IPS-NIHi11 (cell line): ENCODE data around the gene ROBO1.

Experiments
- DNase-seq: peaks from one replicate; pipeline ENCODE4 v3.0.0; 2012; ENCODE audit warnings: mixed read lengths, low spot score

ROBO1 gene

GRCh38 chr3:79162653-79163052, 605.1 kb downstream of the ROBO1 start:
- DNase-seq: no peak

- DNase-seq: no peak
These were observed 605.9 kb downstream of the ROBO1 start for GRCh38 chr3:79161941-79162340.

- DNase-seq: no peak
These were observed 607.4 kb downstream of the ROBO1 start for GRCh38 chr3:79160421-79160820.

DNA sequence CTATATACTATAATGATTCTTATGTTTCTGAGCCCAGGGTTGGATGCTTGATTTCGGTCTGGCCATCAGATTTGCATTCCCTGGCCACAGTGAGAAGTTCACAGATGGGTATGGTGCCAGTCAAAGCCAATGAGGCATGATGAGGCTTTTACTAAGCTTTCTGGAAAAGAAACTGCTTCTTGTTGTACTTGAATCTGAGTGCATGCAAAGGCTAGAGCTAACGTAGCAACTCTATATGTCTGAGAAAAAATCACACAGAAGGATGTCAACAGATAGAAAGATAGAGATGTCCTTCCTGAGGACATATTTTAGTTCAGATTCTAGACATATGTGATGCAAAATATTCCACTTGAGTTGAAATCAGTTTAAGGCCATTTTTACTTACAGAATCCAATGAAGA, 608.1 kb downstream of the ROBO1 start:
- DNase-seq: no peak

GRCh38 chr3:79157191-79157590, 610.6 kb downstream of the ROBO1 start:
- DNase-seq: no peak

DNA sequence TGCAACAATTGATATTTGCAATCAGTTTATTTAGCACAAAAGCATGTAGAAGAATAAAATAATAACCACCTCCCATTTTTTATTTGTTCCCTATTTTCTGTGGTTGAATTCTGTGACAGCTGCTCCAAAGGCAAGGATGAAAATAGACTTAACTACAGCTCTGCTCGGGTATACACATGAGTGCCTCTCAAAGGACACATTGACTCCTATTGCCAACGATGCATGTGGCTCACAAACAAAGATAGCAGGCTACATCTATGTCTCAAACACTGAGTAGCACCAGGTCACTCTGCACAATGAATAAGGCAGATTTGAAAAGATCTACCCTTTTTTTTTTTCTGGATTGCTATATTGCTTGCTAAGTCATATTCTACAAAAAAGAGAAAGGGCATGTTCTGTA, 612.9 kb downstream of the ROBO1 start:
- no peak for DNase-seq

DNA sequence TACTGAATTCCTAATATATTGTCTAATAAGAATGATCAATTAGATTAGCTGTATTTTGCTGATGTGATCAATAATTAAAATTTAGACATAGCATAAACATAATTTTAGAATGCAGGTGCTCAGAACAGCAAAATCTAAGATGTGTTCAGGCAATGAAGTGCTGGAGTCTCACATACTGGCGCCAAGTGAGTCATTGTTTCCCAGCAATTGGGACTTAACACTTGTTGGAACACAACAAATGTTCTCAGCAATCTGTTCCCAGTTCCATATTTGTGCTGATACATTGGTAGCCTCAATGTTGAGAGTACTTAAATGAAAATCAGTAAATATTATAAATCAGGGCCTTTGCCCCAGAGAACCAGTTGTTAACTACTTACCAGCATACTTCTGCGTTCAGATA, 619.0 kb downstream of the ROBO1 start:
- DNase-seq: no peak

GRCh38 chr3:79146024-79146423, 621.8 kb downstream of the ROBO1 start:
- no peak for DNase-seq

DNA sequence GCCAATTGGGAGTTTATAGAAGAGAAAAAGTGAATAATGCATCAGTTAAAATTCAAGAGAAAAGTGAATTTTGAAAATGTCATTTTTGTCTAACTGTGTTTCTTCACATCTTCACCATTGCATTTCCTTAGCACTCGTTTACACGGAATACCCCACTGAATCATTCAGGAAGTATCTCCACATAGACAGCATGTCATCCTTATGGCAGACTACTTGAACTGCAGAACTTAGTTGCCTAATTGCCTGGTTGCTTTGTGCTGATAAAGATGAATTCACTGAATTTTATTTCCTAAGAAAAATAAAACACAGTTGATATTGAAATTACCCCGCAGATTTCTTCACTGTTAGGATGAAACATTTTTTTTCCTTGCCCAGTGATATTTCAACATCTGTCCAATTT, 627.1 kb downstream of the ROBO1 start:
- no peak for DNase-seq

DNA sequence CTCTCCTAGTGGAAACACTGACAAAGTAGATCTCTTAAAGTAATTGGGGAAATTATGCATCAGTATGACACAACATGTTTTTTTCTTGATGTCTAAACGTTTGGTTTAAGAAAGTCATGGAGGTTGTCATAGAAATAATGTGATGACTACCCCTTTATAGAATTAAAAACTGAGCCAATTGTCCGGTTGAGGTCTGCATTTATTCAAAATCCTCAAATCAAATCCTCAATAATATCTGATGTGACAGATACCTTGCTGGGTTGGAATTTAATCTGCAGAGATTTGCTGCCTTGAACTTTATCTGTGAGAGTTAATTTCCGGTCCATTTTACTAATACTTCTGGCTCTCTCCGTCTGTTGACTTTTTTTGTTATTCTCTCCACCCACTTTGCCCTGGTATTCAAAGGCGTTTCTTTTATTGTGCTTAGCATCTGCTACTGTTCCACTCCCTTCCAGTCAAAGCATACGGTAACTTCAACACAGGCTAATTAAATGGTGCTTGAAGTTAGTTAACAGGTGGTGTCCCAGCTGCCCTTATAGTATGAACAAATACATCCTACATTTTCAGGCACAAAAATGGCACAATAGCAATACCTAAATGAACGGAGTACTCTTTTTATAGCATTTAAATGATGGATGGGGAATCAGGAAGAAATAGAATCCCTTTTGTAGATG, 628.3 kb downstream of the ROBO1 start:
- no peak for DNase-seq

- peak; percentile 23 for DNase-seq
These were observed 642.3 kb downstream of the ROBO1 start for GRCh38 chr3:79125313-79125984.

DNA sequence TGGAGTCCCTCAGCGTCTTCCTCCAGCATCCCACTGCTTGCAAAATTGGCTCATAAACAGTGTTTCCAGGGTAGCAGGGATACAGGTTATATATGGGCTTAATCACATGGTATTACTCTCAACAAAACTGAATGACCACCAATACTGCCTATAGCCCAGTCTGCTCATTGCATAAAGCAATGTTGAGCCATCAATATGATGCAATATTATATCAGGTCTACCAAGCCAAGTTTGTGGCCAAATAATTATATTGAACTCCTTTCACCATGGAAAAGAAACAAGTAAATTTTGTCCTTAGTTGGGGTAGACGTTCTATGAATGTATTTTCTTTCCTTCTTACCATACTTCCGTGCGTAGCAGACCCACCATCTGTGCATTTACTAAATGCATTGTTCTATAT, 652.3 kb downstream of the ROBO1 start:
- no peak for DNase-seq

GRCh38 chr3:79113876-79114275, 653.9 kb downstream of the ROBO1 start:
- no peak for DNase-seq

DNA sequence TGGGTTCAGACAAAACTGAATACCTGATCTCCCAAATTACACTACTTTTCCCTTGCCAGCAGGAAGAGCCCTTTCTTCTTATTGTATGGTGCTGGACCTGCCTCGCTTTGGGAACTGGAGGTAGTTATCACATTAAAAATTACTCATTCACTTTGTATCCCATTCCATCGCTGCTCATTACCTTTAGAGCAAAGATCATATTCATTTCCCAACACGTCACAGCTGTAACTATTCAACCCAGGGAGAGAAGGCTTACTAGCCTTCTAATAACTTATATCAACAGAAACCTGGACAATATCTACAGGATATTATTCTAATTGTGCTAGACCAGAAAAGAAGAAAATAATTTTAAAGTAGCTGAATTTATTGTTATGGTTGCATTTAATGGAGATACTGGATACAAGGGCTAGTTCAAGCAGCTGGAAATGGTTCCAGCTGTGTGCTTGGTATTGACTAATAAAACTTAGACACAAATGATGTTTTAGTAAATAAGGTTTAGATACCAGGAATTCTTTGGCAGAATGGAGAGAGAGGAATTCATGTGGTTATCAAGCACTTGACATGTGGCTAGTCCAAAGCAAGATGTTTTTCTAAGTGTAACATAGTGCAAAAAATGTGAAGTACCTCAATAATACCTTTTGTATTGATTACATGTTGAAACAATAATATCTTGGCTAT, 656.3 kb downstream of the ROBO1 start:
- no peak for DNase-seq

DNA sequence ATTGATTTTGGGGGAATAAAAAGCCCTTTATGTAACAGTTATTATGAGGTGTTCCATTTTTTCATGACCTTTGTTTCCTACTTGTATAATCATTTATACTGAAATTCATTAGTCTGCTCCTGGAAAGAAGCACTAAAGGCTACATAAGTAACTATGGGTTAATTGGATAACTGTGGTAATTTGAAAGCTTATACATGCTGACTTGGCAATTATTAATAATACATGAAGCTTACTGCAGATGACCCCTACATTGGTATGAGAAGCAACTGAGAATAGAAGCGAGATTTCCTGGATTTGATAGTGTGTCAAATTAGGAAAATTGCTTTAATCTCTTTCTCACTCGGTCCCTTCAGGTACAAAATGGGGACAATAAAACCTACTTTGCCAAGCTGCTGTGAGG, 658.0 kb downstream of the ROBO1 start:
- DNase-seq: no peak

DNA sequence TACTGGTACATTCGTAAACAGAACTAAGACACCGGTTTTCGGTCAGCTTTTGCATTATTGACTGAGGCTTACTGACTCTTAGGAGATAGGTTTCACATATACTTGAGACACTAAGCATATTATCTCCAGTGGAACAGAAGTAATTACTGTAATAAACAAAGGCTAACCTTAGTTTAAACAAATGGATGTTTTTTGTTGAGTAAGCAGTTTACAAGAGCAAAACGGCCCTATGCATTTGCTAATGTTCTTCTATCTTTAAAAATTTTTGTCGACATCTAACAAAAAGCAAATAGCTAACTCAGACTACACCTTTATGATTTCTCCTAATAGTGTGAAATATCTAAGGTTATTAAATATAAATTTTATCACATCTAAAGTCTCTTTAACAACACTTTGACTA, 664.5 kb downstream of the ROBO1 start:
- DNase-seq: no peak

GRCh38 chr3:79097964-79098660, 669.7 kb downstream of the ROBO1 start:
- DNase-seq: no peak

DNA sequence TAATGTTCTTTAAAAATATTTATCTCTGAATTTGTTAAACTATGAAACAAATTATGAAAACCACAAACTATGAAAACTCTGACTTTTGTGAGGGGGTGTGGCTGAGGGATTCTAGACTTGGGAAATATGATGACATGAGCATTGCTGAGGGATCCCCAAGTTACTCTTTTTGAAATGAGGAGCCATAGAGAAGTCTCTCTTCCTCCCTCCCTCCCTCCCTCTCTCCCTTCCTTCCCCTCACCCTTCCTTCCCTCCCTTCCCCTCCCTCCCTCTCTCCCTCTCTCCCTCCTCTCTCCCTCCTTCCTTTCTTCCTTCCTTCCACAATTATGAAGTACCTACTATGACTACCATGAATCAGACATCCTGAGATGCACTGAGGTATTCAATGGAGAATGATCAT, 673.1 kb downstream of the ROBO1 start:
- DNase-seq: no peak

GRCh38 chr3:79086514-79086913, 681.3 kb downstream of the ROBO1 start:
- DNase-seq: peak; percentile 66

GRCh38 chr3:79085171-79085570, 682.6 kb downstream of the ROBO1 start:
- DNase-seq: no peak

- no peak for DNase-seq
These were observed 686.5 kb downstream of the ROBO1 start for GRCh38 chr3:79081335-79081734.

DNA sequence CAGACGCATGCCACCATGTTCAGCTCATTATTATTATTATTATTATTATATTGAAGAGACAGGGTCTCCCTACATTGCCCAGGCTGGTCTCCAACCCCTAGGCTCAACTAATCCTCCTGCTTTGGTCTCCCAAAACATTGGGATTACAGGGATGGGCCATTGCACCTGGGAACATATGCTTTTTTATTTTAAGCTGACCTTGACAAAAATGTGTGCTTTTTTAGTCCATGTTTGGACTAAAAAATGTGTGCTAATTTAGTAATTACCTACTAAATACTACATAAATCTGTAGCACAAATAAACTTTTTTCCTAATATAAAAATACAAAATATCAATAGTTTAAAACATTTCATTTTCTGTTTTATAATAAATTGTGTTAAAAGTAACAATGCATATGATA, 693.2 kb downstream of the ROBO1 start:
- no peak for DNase-seq

DNA sequence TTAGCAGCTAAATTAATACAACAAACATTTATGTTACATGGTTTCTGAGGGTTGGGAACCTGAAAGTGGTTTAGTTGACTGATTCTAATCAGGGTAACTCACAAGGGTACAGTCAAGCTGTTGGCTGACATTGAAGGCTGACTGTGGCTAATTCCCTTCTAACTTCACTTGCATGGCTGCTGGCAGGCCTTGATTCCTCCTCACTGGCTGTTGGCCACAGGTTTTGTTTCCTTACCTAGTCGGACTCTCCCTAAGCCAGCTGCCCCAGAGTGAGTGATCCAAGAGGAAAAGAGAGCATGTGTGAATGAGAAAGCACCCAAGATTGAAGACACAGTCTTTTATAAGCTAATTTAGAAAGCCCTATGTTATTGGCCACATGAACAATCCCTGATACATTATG, 700.1 kb downstream of the ROBO1 start:
- no peak for DNase-seq
